Stimulated activated CD8-positive, alpha-beta memory T cell treated with anti-CD3 and anti-CD28 coated beads, Interleukin-2, amount 100 ng/mL, for 48 hours (primary cell): ENCODE measurements around the gene PPP1R26.

Experiments used
- DNase-seq, 2 donors: peaks; one replicate each; pipeline ENCODE4 v3.0.0-alpha.2; 2020; ENCODE audit warnings: low read depth in 2 of 2

PPP1R26 gene

GRCh38 chr9:135461936-135462335, 17.6 kb upstream of the PPP1R26 start:
- no peak for DNase-seq

- DNase-seq, result no peak
Measured at GRCh38 chr9:135463140-135463539, 16.4 kb upstream of the PPP1R26 start.

GRCh38 chr9:135464181-135464580, 15.4 kb upstream of the PPP1R26 start:
- DNase-seq, result no peak

- DNase-seq, result peak in 1 of 2 donors; percentile 34
Measured at GRCh38 chr9:135468854-135469521, 10.6 kb upstream of the PPP1R26 start.

- DNase-seq, result no peak
Measured at GRCh38 chr9:135471791-135472640, 7.6 kb upstream of the PPP1R26 start.

- DNase-seq, result no peak
Measured at GRCh38 chr9:135473972-135474543, 5.5 kb upstream of the PPP1R26 start.

- DNase-seq, result no peak
Measured at GRCh38 chr9:135474915-135475314, 4.7 kb upstream of the PPP1R26 start.

- DNase-seq, result no peak
Measured at GRCh38 chr9:135476561-135477355, 2.8 kb upstream of the PPP1R26 start.

GRCh38 chr9:135478191-135478590, 1.4 kb upstream of the PPP1R26 start:
- no peak for DNase-seq

GRCh38 chr9:135478829-135479468, 633 bp upstream of the PPP1R26 start:
- DNase-seq, result no peak

GRCh38 chr9:135480071-135480939, 723 bp downstream of the PPP1R26 start:
- no peak for DNase-seq

GRCh38 chr9:135480940-135481310, 1.3 kb downstream of the PPP1R26 start:
- no peak for DNase-seq

GRCh38 chr9:135482015-135482754, 2.6 kb downstream of the PPP1R26 start:
- DNase-seq, result no peak

- DNase-seq, result no peak
Measured at GRCh38 chr9:135484460-135485277, 5.1 kb downstream of the PPP1R26 start.

GRCh38 chr9:135485385-135485784, 5.8 kb downstream of the PPP1R26 start:
- no peak for DNase-seq

- no peak for DNase-seq
Measured at GRCh38 chr9:135485832-135486231, 6.2 kb downstream of the PPP1R26 start.

GRCh38 chr9:135486267-135487065, 6.9 kb downstream of the PPP1R26 start:
- no peak for DNase-seq
